Measurements from ENCODE around the gene SLC44A5. TPM values are rescaled to one million over a fixed set of nuclear protein-coding genes. Genes with fewer than 3 reads are reported as not detected.

SLC44A5 gene
- total RNA-seq, 1 experiment from 2014 or later, result 0.18 TPM

DNA sequence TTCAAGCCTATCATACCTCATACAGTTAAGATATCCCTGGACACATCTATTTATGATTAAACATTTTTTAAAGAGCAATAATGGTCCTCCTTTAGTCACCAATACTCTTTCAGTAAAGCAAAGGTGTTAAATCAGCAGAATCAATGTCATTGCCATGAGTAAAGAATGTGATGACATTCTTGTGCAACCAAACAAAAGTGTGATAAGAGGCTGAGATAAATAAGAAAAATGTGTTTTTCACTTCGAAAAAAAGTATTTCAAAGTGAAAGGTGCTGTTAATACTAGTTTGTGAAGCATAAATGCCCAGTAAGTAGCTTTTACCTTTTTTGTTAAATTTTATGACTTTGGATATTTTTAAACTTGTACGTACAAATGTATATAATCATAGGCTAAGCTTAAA, 8.4 kb downstream of the SLC44A5 start:
- ChIA-PET CTCF (no interaction called here), POLR2A (no interaction called here)
- intact Hi-C loops (cut with micrococcal nuclease; ENCODE audit: unreplicated experiment), result no loop called here

DNA sequence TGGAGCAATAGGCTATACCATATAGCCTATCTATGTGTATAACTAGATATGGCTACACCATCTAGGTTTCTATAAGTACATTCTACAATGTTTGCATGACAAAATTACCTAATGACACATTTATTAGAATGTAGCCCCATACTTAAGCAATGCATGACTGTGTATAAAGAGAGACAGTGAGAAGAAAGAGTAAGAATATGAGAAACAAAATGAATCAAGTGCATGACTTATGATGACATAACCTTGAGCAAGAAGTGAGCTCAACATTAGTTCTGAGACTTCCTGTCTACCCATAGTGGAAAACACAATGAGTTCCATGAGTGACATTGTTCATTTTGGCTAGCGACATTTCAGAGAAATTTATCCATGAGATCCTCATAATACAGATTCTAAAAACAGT, 10.1 kb downstream of the SLC44A5 start:
- intact Hi-C loops (cut with micrococcal nuclease; ENCODE audit: unreplicated experiment), result loop anchor here (2.0 kb wide), 1 partner anchor 20 kb away; no protein-coding TSS in a partner anchor
- H3K27ac ChIP-seq (ENCODE audit: low read length), result no peak overlapping the region
- TF ChIP-seq, protein P1, sequence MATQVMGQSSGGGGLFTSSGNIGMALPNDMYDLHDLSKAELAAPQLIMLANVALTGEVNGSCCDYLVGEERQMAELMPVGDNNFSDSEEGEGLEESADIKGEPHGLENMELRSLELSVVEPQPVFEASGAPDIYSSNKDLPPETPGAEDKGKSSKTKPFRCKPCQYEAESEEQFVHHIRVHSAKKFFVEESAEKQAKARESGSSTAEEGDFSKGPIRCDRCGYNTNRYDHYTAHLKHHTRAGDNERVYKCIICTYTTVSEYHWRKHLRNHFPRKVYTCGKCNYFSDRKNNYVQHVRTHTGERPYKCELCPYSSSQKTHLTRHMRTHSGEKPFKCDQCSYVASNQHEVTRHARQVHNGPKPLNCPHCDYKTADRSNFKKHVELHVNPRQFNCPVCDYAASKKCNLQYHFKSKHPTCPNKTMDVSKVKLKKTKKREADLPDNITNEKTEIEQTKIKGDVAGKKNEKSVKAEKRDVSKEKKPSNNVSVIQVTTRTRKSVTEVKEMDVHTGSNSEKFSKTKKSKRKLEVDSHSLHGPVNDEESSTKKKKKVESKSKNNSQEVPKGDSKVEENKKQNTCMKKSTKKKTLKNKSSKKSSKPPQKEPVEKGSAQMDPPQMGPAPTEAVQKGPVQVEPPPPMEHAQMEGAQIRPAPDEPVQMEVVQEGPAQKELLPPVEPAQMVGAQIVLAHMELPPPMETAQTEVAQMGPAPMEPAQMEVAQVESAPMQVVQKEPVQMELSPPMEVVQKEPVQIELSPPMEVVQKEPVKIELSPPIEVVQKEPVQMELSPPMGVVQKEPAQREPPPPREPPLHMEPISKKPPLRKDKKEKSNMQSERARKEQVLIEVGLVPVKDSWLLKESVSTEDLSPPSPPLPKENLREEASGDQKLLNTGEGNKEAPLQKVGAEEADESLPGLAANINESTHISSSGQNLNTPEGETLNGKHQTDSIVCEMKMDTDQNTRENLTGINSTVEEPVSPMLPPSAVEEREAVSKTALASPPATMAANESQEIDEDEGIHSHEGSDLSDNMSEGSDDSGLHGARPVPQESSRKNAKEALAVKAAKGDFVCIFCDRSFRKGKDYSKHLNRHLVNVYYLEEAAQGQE (IDR thresholded peaks at IDR 0.05; ENCODE audit: insufficient read depth in 1 of 2, low read depth in 2 of 2, low read length in 1 of 2), result no peak
- TF ChIP-seq POLR2AphosphoS5 (IDR thresholded peaks at IDR 0.05; ENCODE audit: low read depth, low read length) (no peak), TCF7L2 (IDR thresholded peaks at IDR 0.05; ENCODE audit: low read depth, low read length) (no peak), SIN3A (IDR thresholded peaks at IDR 0.05; ENCODE audit: borderline replicate concordance, insufficient read depth, low read depth, low read length) (no peak)
- TF ChIP-seq, protein P2, sequence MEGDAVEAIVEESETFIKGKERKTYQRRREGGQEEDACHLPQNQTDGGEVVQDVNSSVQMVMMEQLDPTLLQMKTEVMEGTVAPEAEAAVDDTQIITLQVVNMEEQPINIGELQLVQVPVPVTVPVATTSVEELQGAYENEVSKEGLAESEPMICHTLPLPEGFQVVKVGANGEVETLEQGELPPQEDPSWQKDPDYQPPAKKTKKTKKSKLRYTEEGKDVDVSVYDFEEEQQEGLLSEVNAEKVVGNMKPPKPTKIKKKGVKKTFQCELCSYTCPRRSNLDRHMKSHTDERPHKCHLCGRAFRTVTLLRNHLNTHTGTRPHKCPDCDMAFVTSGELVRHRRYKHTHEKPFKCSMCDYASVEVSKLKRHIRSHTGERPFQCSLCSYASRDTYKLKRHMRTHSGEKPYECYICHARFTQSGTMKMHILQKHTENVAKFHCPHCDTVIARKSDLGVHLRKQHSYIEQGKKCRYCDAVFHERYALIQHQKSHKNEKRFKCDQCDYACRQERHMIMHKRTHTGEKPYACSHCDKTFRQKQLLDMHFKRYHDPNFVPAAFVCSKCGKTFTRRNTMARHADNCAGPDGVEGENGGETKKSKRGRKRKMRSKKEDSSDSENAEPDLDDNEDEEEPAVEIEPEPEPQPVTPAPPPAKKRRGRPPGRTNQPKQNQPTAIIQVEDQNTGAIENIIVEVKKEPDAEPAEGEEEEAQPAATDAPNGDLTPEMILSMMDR (IDR thresholded peaks at IDR 0.05), result no peak
- no peak for DNase-seq (ENCODE audit: low read depth, low spot score)
- ChIA-PET POLR2A (no interaction called here), CTCF (no interaction called here)
- H3K36me3 ChIP-seq (ENCODE audit: control insufficient read depth, insufficient read depth, low read length), result no peaks in the 10 kb centered on the region
- BruUV-seq (replicated peaks), result no TSS peak
- no peak for ATAC-seq
- no peak overlapping the region for H3K4me3 ChIP-seq (ENCODE audit: low read depth in 2 of 2, low read length in 2 of 2)
- in situ Hi-C loops (cut with HindIII; ENCODE audit: low pct_unique_long_range_greater_than_20kb, low sequenced_read_pairs), result no loop called here
- H3K9me3 ChIP-seq (ENCODE audit: control insufficient read depth, insufficient read depth, low read depth, low read length), result no peaks in the 10 kb centered on the region
- no peaks in the 10 kb centered on the region for H3K4me1 ChIP-seq (ENCODE audit: control insufficient read depth, insufficient read depth, low read length)
- H3K27me3 ChIP-seq (ENCODE audit: control insufficient read depth, insufficient read depth, low read length), result no peaks in the 10 kb centered on the region

More for the DNA sequence above, 8.4 kb downstream of the SLC44A5 start:
- no peak for DNase-seq (ENCODE audit: low read depth, low spot score)
- Histone ChIP-seq H3K9me3 (ENCODE audit: control insufficient read depth, insufficient read depth, low read depth, low read length) (no peaks in the 10 kb centered on the region), H3K4me3 (ENCODE audit: low read depth in 2 of 2, low read length in 2 of 2) (no peak overlapping the region), H3K27me3 (ENCODE audit: control insufficient read depth, insufficient read depth, low read length) (no peaks in the 10 kb centered on the region), H3K27ac (ENCODE audit: low read length) (no peak overlapping the region), H3K36me3 (ENCODE audit: control insufficient read depth, insufficient read depth, low read length) (no peaks in the 10 kb centered on the region), H3K4me1 (ENCODE audit: control insufficient read depth, insufficient read depth, low read length) (no peaks in the 10 kb centered on the region)
- in situ Hi-C loops (cut with HindIII; ENCODE audit: low pct_unique_long_range_greater_than_20kb, low sequenced_read_pairs), result no loop called here
- BruUV-seq (replicated peaks), result no TSS peak
- no peak for ATAC-seq
- TF ChIP-seq, protein P1 (IDR thresholded peaks at IDR 0.05; ENCODE audit: insufficient read depth in 1 of 2, low read depth in 2 of 2, low read length in 1 of 2), result no peak
- TF ChIP-seq TCF7L2 (IDR thresholded peaks at IDR 0.05; ENCODE audit: low read depth, low read length), result no peak
- TF ChIP-seq, protein P2 (IDR thresholded peaks at IDR 0.05), result no peak
- TF ChIP-seq POLR2AphosphoS5 (IDR thresholded peaks at IDR 0.05; ENCODE audit: low read depth, low read length), result no peak
- no peak for TF ChIP-seq SIN3A (IDR thresholded peaks at IDR 0.05; ENCODE audit: borderline replicate concordance, insufficient read depth, low read depth, low read length)

All from Panc1 (cell line).